NOMO-1 treated with DMSO at 0.1 percent for 48 hours (cell line): ENCODE data around the gene EPB41L1.

Experiments used
- DNase-seq: peaks from one replicate; lab custom pipeline; 2025; ENCODE audit not compliant: unreplicated experiment; lab: John Stamatoyannopoulos, UW

The EPB41L1 gene

GRCh38 chr20:36255445-36255844 lies 100.9 kb downstream of the EPB41L1 start:
- no peak for DNase-seq

- DNase-seq = no peak
These were observed 104.9 kb downstream of the EPB41L1 start for GRCh38 chr20:36259177-36260061.

GRCh38 chr20:36260316-36260715 lies 105.8 kb downstream of the EPB41L1 start:
- DNase-seq = no peak

- no peak for DNase-seq
These were observed 107.0 kb downstream of the EPB41L1 start for GRCh38 chr20:36261389-36262105.

GRCh38 chr20:36262440-36262839 lies 107.9 kb downstream of the EPB41L1 start:
- no peak for DNase-seq

- DNase-seq = no peak
These were observed 110.1 kb downstream of the EPB41L1 start for GRCh38 chr20:36264426-36265246.

GRCh38 chr20:36266189-36266588 lies 111.6 kb downstream of the EPB41L1 start:
- DNase-seq = no peak

- no peak for DNase-seq
These were observed 113.3 kb downstream of the EPB41L1 start for GRCh38 chr20:36267605-36268381.

- no peak for DNase-seq
These were observed 114.2 kb downstream of the EPB41L1 start for GRCh38 chr20:36268440-36269342.

- DNase-seq = no peak
These were observed 115.0 kb downstream of the EPB41L1 start for GRCh38 chr20:36269507-36269906.

- DNase-seq = no peak
These were observed 116.5 kb downstream of the EPB41L1 start for GRCh38 chr20:36270744-36271638.

- DNase-seq = no peak
These were observed 117.4 kb downstream of the EPB41L1 start for GRCh38 chr20:36271639-36272546.

GRCh38 chr20:36272547-36273220 lies 118.1 kb downstream of the EPB41L1 start:
- DNase-seq = no peak

GRCh38 chr20:36273414-36274180 lies 119.1 kb downstream of the EPB41L1 start:
- peak; percentile 5 for DNase-seq

- no peak for DNase-seq
These were observed 119.8 kb downstream of the EPB41L1 start for GRCh38 chr20:36274181-36274841.

- DNase-seq = no peak
These were observed 120.5 kb downstream of the EPB41L1 start for GRCh38 chr20:36275011-36275410.
